Non-pigmented ciliary epithelial cell (primary cell): ENCODE measurements around the gene SMIM11.
"Not testable (repeated sequence)": the region's sequence is repeated elsewhere in the genome, so short reads cannot be mapped to it uniquely, and the experiment has no call there.

Experiments
- DNase-seq: peaks from one replicate; pipeline ENCODE4 v3.0.0-alpha.2; 2010; ENCODE audit warnings: low read depth

SMIM11 gene

GRCh38 chr21:34355570-34355969 lies 19.7 kb upstream of the SMIM11 start:
- no peak for DNase-seq

- DNase-seq: no peak
These were observed 17.4 kb upstream of the SMIM11 start for GRCh38 chr21:34357889-34358288.

DNA sequence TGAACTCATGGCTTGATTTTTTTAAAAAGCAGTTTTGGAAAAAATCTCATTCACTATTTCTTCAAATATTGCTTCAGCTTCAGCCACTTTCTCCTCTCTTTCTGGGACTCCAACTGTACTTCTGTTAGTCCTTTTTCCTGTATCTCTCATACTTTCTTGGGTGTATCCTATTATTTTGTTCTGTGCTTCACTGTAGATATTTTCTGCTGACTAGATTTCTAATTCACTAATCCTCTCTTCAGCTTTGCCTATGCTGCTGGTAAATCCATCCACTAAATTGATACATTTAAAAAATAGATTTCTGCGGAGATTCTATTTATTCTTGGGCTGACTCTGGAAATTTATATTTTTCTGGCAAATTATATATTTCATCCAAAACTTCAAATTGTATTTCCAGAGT lies 16.4 kb upstream of the SMIM11 start:
- no peak for DNase-seq

DNA sequence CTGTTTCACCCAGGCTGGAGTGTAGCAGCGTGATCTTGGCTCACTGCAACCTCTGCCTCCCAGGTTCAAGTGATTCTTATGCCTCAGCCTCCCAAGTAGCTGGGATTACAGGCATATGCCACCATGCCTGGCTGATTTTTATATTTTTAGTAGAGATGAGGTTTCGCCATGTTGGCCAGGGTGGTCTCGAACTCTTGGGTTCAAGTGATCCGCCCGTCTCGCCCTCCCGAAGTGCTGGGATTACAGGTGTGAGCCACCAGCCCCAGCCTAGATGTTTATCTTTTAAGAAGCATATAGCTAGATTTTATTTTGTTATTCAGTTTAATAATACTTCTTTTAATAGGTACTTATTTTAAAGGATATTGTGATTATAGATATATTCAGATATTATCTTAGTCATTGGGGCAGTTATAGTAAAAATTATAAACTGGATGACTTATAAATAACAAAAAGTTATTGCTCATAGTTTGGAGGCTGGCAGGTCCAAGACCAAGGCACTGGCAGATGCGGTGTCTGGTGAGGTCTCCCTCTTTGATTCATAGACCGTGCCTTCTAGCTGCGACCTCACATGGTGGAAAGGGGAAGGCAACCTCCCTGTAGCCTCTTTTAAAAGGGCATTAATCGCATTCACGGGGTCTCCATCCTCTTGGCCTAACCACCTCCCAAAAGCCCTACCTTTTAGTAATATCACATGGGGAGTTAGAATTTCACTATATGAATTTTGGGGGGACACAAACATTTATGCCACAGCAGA lies 14.6 kb upstream of the SMIM11 start:
- DNase-seq: no peak

- DNase-seq: no peak
These were observed 13.2 kb upstream of the SMIM11 start for GRCh38 chr21:34362136-34362444.

DNA sequence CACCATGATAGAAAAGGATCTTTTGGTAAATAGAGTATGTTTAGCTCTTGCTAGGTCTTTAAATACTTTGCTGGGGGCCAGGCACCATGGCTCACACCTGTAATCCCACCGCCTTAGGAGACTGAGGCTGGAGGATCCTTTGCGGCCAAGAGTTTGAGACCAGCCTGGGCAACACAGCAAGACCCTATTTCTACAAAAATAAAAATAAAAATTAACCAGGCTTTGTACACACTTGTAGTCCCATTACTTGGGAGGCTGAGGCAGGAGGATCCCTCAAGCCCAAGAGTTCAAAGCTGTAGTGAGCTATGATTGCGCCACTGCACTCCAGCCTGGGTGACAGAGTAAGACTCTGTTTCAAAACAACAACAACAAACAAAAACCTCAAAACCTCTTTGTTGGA lies 12.6 kb upstream of the SMIM11 start:
- DNase-seq: no peak

DNA sequence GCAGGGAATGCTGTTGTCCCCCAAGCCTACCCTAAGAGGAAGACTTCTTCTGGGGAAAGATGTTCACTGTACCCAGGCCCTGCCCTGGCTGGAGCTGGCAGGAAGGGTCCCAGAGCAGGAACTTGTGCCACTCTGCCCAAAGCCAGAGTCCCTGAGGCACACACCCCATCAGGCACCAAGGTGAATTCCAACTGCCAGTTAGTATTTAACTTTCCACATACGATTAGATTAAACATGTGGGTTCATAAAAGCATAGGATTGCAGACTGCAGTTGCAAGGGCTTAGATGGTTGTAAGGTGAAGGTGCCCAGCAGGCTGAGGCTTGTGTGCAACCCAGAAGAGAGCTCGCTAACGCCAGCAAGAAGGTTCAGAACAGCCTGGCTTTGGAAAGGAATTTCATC lies 11.6 kb upstream of the SMIM11 start, which contains the start of gene KCNE2:
Gene KCNE2, plus strand, starts transcription at position 274 of the 400 bp plus-strand sequence. CDS start 6,473 bp downstream, outside the sequence.
- DNase-seq: no peak

- DNase-seq: no peak
These were observed 10.4 kb upstream of the SMIM11 start for GRCh38 chr21:34364921-34365320.

GRCh38 chr21:34365809-34366208 lies 9.5 kb upstream of the SMIM11 start:
- DNase-seq: no peak

- DNase-seq: peak; percentile 52
These were observed 7.9 kb upstream of the SMIM11 start for GRCh38 chr21:34367320-34367935.

GRCh38 chr21:34369741-34370140 lies 5.6 kb upstream of the SMIM11 start:
- DNase-seq: no peak

GRCh38 chr21:34372321-34372720 lies 3.0 kb upstream of the SMIM11 start:
- no peak for DNase-seq

GRCh38 chr21:34374462-34374861 lies 845 bp upstream of the SMIM11 start:
- DNase-seq: not testable (repeated sequence)

DNA sequence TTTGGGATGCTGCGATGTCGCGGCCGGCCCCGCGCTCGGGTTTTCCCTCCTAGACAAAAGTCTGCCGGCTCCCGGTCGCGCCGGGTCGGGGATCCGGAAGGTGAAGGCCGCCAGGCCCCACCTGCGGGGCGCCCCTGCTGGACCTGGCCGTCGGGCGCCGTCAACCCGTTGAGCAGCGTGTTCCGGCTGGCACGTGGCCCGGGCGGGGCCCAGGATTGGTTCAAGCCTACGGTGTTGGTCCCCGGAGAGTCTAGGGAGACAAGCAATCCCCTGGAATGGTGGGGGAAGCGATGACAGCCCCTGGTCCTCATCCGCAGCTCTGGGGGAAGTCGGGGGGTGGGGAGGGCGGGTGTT lies 289 bp downstream of the SMIM11 start:
- DNase-seq: not testable (repeated sequence)

DNA sequence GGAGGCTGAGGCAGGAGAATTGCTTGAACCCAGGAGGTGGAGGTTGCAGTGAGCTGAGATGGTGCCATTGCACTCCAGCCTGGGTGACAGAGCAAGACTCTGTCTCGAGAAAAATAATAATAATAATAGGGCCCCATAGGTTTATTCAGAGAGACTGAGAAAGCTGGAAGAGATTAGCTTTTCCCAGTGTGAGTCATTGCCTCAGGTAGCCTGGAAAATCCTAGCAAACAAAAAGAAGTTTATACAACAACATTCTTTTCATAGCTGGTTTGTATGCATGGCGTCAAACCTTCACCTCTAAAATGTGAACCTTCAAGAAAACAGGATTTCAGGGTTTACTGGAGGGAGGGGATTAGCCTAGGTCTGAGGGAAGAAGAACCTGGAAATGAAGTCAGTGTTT lies 7.8 kb downstream of the SMIM11 start:
- DNase-seq: not testable (repeated sequence)

GRCh38 chr21:34383724-34384415 lies 8.6 kb downstream of the SMIM11 start:
- not testable (repeated sequence) for DNase-seq

GRCh38 chr21:34400522-34400921 lies 25.2 kb downstream of the SMIM11 start:
- DNase-seq: not testable (repeated sequence)

GRCh38 chr21:34404742-34405141 lies 29.4 kb downstream of the SMIM11 start:
- DNase-seq: not testable (repeated sequence)

DNA sequence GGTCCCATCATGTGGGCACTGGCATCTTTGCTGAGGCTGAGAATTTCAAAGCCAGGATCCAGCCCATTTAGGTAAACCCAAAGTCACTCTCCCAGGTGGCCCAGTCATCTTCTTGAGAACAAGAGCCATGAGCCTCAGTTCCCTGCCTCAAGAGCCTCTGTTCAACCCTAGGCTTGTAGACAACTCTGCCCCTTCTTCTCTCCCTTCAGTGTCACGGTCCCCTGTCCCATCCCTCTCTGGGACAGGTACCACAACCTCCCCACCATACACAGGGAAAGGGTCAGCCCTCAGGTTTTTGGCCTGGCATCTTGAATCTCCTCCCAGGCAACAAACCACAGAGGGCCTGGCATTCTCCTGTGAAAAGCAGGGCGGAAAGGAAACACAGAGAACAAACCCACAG lies 30.4 kb downstream of the SMIM11 start:
- not testable (repeated sequence) for DNase-seq

- DNase-seq: not testable (repeated sequence)
These were observed 30.8 kb downstream of the SMIM11 start for GRCh38 chr21:34406102-34406501.

DNA sequence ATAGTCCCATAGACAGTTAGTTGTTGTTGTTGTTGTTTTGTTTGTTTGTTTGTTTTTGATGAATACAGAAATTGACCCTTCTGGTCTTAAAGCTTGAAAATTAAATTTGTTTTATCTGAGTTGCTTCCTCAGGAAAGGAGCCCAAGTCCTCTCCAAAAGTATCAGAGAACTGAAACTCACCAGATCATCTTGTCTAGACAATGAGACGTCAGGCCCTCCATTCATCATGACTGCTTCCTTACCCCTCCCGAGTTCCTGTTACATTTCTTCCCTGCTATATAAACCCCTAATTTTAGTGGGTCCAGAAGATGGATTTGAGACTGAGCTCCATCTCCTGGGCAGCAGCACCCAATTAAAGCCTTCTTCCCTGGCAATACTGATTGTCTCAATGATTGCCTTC lies 31.4 kb downstream of the SMIM11 start:
- DNase-seq: not testable (repeated sequence)

DNA sequence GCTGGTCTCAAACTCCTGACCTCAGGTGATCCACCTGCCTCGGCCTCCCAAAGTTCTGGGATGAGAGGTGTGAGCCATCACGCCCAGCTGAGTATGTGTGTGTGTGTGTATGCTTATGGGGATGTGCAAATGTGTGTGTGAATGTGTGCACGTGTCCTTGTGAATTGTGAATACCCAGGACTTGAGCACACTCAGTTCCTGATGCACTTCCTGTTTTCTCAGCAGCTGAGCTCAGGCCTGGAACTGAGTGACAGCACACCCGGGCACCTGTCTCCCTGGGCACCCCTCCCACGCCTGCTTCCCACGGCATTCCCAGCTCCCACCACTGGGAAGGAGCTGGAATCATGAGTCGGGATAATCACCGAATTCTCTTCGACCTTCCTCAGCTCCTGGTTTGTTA lies 32.0 kb downstream of the SMIM11 start:
- DNase-seq: not testable (repeated sequence)

DNA sequence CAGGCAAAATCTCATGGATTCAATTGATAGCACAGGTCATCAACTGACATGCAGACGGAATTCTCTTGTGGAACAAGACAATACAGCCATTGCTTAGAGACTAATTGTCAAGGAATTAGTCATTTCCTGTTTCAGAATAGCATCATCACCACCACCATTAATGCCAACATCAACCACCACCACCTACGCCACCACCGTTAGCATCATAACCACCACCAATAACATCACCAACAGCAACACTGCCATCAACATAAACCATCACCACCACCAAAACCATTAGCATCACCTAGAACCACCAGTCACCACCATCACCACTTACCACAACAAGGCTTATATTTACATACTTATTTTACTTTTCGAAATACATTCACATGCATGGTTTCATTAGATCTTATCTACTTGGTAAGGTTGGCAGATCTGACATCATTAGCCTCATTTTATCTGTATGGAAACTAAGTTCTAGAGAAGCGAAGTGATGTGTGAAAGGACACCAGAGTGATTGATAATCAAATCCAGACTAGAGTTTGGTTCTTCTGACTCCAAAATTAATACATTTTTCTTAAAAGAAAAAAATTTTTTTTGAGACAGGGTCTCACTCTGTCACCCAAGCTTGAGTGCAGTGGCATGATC lies 42.3 kb downstream of the SMIM11 start:
- not testable (repeated sequence) for DNase-seq
